ENCODE results near the gene CMIP.

CMIP gene

GRCh38 chr16:81703177-81704155 is 258.9 kb downstream of the CMIP start:
- Histone ChIP-seq H3K36me3 (ENCODE audit: insufficient read depth, low read length) (peaks cover 90% of the 10 kb centered on the region), H3K9me3 (ENCODE audit: insufficient read depth, low read length, severe bottlenecking) (no peaks in the 10 kb centered on the region), H2AFZ (ENCODE audit: low read depth, low read length) (no peak overlapping the region), H3K4me3 (ENCODE audit: low read depth in 1 of 2, low read length in 2 of 2) (no peak overlapping the region), H3K4me1 (ENCODE audit: insufficient read depth, low read length) (no peaks in the 10 kb centered on the region), H3K27ac (ENCODE audit: low read length) (no peak overlapping the region), H3K4me2 (ENCODE audit: insufficient read depth, low read length) (no peak overlapping the region), H4K20me1 (ENCODE audit: insufficient read depth, low read length) (no peaks in the 10 kb centered on the region; the same call in 1 of the 2 replicates), H3K27me3 (ENCODE audit: insufficient read depth, low read length, poor library complexity) (no peaks in the 10 kb centered on the region), H3K79me2 (ENCODE audit: insufficient read depth, low read length) (no peaks in the 10 kb centered on the region), H3K9ac (ENCODE audit: low read depth, low read length) (no peak overlapping the region)
- ATAC-seq (ENCODE audit: insufficient read depth, low read depth): no peak
- TF ChIP-seq, protein P1, sequence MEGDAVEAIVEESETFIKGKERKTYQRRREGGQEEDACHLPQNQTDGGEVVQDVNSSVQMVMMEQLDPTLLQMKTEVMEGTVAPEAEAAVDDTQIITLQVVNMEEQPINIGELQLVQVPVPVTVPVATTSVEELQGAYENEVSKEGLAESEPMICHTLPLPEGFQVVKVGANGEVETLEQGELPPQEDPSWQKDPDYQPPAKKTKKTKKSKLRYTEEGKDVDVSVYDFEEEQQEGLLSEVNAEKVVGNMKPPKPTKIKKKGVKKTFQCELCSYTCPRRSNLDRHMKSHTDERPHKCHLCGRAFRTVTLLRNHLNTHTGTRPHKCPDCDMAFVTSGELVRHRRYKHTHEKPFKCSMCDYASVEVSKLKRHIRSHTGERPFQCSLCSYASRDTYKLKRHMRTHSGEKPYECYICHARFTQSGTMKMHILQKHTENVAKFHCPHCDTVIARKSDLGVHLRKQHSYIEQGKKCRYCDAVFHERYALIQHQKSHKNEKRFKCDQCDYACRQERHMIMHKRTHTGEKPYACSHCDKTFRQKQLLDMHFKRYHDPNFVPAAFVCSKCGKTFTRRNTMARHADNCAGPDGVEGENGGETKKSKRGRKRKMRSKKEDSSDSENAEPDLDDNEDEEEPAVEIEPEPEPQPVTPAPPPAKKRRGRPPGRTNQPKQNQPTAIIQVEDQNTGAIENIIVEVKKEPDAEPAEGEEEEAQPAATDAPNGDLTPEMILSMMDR (IDR thresholded peaks at IDR 0.05; ENCODE audit: borderline replicate concordance, extremely low read depth, low read length, poor library complexity, severe bottlenecking): no peak
- TF ChIP-seq EZH2 (IDR thresholded peaks at IDR 0.05; ENCODE audit: borderline replicate concordance, low read depth, low read length, severe bottlenecking): no peak
- no peak for DNase-seq

DNA sequence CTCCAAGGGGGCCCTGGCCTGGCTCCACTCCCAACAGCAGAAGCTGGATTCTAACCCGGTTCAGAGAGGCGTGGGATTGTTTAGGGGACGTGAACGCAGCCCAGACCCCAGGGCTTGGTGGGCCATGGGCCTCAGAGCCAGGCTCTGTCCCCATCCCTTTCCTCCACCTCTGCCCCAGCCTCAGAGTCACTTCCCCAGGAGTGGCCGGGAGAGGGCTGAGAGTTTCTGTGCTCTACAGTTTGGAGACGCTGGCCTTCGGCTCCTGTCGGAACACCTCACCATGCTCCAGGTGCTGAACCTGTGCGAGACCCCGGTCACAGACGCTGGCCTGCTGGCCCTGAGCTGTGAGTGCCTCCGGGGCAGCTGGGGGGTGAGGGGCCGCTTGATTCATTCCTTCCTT is 260.7 kb downstream of the CMIP start:
- H2AFZ ChIP-seq (ENCODE audit: low read depth, low read length): no peak overlapping the region
- H3K4me1 ChIP-seq (ENCODE audit: insufficient read depth, low read length): no peaks in the 10 kb centered on the region
- no peak overlapping the region for H3K9ac ChIP-seq (ENCODE audit: low read depth, low read length)
- H3K36me3 ChIP-seq (ENCODE audit: insufficient read depth, low read length): peaks cover 88% of the 10 kb centered on the region
- no peak overlapping the region for H3K4me2 ChIP-seq (ENCODE audit: insufficient read depth, low read length)
- no peaks in the 10 kb centered on the region for H3K27me3 ChIP-seq (ENCODE audit: insufficient read depth, low read length, poor library complexity)
- H3K4me3 ChIP-seq (ENCODE audit: low read depth in 1 of 2, low read length in 2 of 2): no peak overlapping the region
- no peak for DNase-seq
- no peak for TF ChIP-seq EZH2 (IDR thresholded peaks at IDR 0.05; ENCODE audit: borderline replicate concordance, low read depth, low read length, severe bottlenecking)
- TF ChIP-seq, protein P1 (IDR thresholded peaks at IDR 0.05; ENCODE audit: borderline replicate concordance, extremely low read depth, low read length, poor library complexity, severe bottlenecking): no peak
- no peaks in the 10 kb centered on the region for H3K9me3 ChIP-seq (ENCODE audit: insufficient read depth, low read length, severe bottlenecking)
- ATAC-seq (ENCODE audit: insufficient read depth, low read depth): no peak
- no peak overlapping the region for H3K27ac ChIP-seq (ENCODE audit: low read length)
- H4K20me1 ChIP-seq (ENCODE audit: insufficient read depth, low read length): no peaks in the 10 kb centered on the region; the same call in 1 of the 2 replicates
- H3K79me2 ChIP-seq (ENCODE audit: insufficient read depth, low read length): no peaks in the 10 kb centered on the region

DNA sequence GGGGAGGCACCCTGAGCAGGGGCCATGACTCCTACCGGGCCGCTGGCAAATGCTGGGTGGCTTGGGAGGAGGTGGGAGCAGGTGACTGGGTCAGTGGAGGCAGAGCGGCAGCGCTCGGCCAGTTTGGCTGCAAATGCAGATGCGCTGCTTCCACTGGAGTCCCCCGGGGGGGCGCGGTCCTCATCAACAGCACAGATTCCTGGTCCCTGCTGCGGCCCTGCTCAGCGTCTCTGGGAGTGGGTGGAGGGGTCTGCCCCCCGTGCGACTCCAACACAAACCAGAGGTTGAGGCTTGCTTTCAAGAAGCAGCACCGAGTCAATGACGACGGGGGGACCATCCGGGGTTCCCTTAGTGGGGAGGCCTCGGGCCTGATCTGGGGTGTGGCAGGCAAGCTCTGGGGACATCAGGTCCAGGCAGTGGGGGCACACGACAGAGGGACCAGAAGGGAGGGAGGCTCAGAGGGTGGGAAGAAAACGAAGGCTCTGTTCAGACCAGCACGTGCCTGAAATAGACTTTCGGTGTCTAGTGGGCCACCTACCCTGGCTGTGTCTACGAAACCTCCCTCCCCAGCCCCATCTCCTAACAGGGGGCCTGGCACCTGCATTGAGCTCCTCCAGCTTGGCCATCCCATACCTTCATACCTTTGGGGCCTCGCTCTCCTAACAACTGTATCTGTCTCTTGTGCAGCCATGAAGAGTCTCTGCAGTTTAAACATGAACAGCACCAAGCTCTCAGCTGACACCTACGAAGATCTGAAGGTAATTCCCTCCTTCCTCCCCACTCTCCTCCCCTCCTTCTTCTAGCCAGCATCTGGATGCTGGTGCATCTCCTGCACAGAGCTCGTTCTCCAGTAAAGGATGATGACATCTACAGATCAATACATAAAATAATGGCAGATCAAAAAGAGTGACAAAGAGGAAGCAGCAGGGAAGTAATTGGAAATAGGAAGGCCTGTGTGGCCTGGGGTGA is 262.0 kb downstream of the CMIP start:
- H3K27me3 ChIP-seq (ENCODE audit: insufficient read depth, low read length, poor library complexity): no peaks in the 10 kb centered on the region
- ATAC-seq (ENCODE audit: insufficient read depth, low read depth) (no peak), DNase-seq (no peak)
- no peak overlapping the region for H3K4me2 ChIP-seq (ENCODE audit: insufficient read depth, low read length)
- peaks cover 75% of the 10 kb centered on the region for H3K36me3 ChIP-seq (ENCODE audit: insufficient read depth, low read length)
- H3K4me3 ChIP-seq (ENCODE audit: low read depth in 1 of 2, low read length in 2 of 2): no peak overlapping the region
- no peaks in the 10 kb centered on the region for H3K9me3 ChIP-seq (ENCODE audit: insufficient read depth, low read length, severe bottlenecking)
- H3K9ac ChIP-seq (ENCODE audit: low read depth, low read length): no peak overlapping the region
- no peak for TF ChIP-seq EZH2 (IDR thresholded peaks at IDR 0.05; ENCODE audit: borderline replicate concordance, low read depth, low read length, severe bottlenecking)
- no peaks in the 10 kb centered on the region; the same call in 1 of the 2 replicates for H4K20me1 ChIP-seq (ENCODE audit: insufficient read depth, low read length)
- no peaks in the 10 kb centered on the region for H3K4me1 ChIP-seq (ENCODE audit: insufficient read depth, low read length)
- no peaks in the 10 kb centered on the region for H3K79me2 ChIP-seq (ENCODE audit: insufficient read depth, low read length)
- H3K27ac ChIP-seq (ENCODE audit: low read length): no peak overlapping the region
- H2AFZ ChIP-seq (ENCODE audit: low read depth, low read length): no peak overlapping the region
